NB4 (cell line): ENCODE results near the gene CATSPER1.

ENCODE experiments used
- DNase-seq: peaks from one replicate; pipeline ENCODE4 v3.0.0; 2010; ENCODE audit warnings: low read depth
- H3K4me3 ChIP-seq: one replicate; pipeline ENCODE4 v1.5.1; 2011; ENCODE audit warnings: mild to moderate bottlenecking, low read depth, low read length, moderate library complexity
- CTCF ChIP-seq: IDR thresholded peaks from one replicate; pipeline ENCODE4 v1.5.1; 2012; ENCODE audit warnings: low read depth, low read length
- MAX ChIP-seq: IDR thresholded peaks from 2 replicates; pipeline ENCODE4 v1.6.1; 2011; ENCODE audit warnings: low read depth, low read length
- MYC ChIP-seq: IDR thresholded peaks from 2 replicates; pipeline ENCODE4 v1.6.1; 2011; ENCODE audit warnings: low read depth, low read length
- POLR2A ChIP-seq: IDR thresholded peaks from 2 replicates; pipeline ENCODE4 v1.6.1; 2011; ENCODE audit warnings: mild to moderate bottlenecking; ENCODE audit not compliant: insufficient read length; ENCODE audit errors: extremely low read depth

The CATSPER1 gene

DNA sequence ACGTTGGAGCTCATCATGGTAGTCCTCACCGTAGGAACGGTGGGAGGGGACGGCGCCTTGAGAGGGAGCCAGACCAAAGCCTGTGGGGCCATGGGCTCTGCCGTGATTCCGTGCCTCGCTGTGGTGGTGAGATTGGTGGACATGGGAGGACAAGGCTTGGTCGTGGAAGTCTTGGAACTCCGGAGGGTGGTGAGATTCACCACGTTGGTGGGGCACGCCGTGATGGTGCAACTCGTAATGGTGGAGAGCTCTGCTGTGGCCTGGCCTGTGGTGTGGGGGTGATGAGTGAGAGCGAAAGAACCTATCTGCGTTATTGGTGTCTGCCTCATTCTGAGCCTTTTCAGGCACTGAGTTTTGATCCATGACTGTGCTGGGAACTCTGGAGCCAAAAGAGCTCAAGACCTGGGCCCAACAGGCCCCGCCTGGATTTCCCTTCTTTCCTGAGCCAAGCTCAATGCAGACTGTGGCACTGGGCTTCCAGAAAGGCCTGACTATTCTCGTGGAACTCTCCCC lies at the start of gene CATSPER1:
Gene CATSPER1 (minus strand): TSS at position 463 of the 513 bp plus-strand sequence. CDS start 100 bp downstream, at position 363.
- DNase-seq, result no peak
- no peak within 1 kb of the TSS for H3K4me3 ChIP-seq
- TF ChIP-seq MYC, result no peak
- TF ChIP-seq CTCF, result no peak
- no peak for TF ChIP-seq MAX
- TF ChIP-seq POLR2A, result no peak

DNA sequence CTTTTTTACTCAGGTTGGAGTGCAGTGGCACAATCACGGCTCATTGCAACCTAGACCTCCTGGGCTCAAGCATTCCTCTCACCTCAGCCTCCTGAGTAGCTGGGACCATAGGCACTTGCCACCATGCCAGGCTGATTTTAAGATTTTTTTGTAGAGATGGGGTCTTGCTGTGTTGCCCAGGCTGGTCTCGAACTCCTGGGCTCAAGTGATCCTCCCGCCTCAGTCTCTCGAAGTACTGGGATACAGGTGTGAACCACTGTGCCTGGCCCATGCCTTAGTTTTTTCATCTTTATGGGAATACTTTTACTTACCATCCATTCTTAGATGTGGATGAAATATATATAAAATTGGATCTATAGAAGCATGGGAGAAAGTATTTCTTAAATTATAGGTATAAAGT lies 49.0 kb upstream of the CATSPER1 start:
- TF ChIP-seq MYC, result no peak
- no peak for TF ChIP-seq POLR2A
- no peak for TF ChIP-seq MAX
- no peak for TF ChIP-seq CTCF
- DNase-seq, result no peak
- H3K4me3 ChIP-seq, result no peak overlapping the region

DNA sequence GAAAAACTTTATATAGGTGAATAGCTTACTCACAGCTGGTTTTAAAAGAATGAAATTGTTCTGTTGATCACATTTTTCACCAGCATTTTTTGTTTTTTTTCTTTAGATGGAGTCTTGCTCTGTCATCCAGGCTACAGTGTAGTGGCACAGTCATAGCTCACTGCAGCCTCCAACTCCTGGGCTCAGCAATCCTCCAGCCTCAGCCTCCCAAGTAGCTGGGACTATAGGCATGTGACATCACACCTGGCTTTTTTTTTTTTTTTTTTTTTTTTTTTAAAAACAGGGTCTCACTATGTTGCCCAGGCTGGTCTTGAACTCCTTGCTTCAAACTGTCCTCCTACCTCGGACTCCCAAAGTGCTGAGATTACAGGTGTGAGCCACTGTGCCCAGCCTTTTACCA lies 47.4 kb upstream of the CATSPER1 start:
- no peak for TF ChIP-seq MAX
- TF ChIP-seq MYC, result no peak
- TF ChIP-seq POLR2A, result no peak
- TF ChIP-seq CTCF, result no peak
- H3K4me3 ChIP-seq, result no peak overlapping the region
- DNase-seq, result no peak

DNA sequence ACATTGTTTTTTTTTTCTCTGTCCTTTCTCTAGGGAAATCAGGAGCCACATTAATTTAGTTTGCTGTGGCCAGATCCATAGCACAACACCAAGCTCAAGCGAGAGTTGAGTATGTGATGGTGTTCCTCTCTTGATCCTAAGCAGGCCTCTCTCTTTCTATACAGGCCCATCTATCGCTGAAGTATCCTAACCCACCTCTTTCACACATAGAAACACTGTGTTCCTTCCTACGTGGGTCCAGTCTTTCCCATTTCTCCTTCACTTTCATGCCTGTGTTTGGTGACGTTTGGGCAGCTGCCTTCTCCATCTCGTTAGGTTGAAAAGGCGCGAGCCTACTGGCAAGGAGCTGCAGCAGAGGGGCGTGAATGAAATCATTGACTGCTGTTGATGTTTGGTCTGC lies 46.2 kb upstream of the CATSPER1 start:
- DNase-seq, result no peak
- no peak for TF ChIP-seq MYC
- no peak for TF ChIP-seq MAX
- TF ChIP-seq CTCF, result no peak
- no peak for TF ChIP-seq POLR2A
- H3K4me3 ChIP-seq, result no peak overlapping the region

GRCh38 chr11:66072081-66072480 lies 45.8 kb upstream of the CATSPER1 start:
- DNase-seq, result no peak
- no peak for TF ChIP-seq CTCF
- TF ChIP-seq MYC, result no peak
- no peak for TF ChIP-seq POLR2A
- no peak for TF ChIP-seq MAX
- H3K4me3 ChIP-seq, result no peak overlapping the region
